Fibroblast of lung (primary cell): ENCODE data around the gene RAB44. TPM values are rescaled to one million over a fixed set of nuclear protein-coding genes. Genes with fewer than 3 reads are reported as not detected.

Experiments used
- DNase-seq, 2 donors: peaks; one replicate each; pipeline versions ENCODE4 v3.0.0 to v3.0.0-alpha.2; 2010; ENCODE audit warnings: low read depth in 2 of 2
- H2AFZ ChIP-seq: 2 replicates; pipeline ENCODE4 v1.5.1; 2012; ENCODE audit warnings: low read length, control low read depth, inconsistent platforms
- H3K27ac ChIP-seq: 2 replicates; pipeline ENCODE4 v1.5.1; 2011; ENCODE audit warnings: low read length, control low read depth; ENCODE audit not compliant: insufficient read depth
- H3K27me3 ChIP-seq: 2 replicates; pipeline ENCODE4 v1.5.1; 2011; ENCODE audit warnings: mild to moderate bottlenecking, low read length; ENCODE audit not compliant: control insufficient read depth, insufficient read depth
- H3K36me3 ChIP-seq: 2 replicates; pipeline ENCODE4 v1.5.1; 2011; ENCODE audit warnings: low read length; ENCODE audit not compliant: control insufficient read depth, insufficient read depth
- H3K4me1 ChIP-seq: 2 replicates; pipeline ENCODE4 v1.5.1; 2011; ENCODE audit warnings: low read length; ENCODE audit not compliant: control insufficient read depth, insufficient read depth; ENCODE audit errors: extremely low read depth
- H3K4me2 ChIP-seq: 2 replicates; pipeline ENCODE4 v1.5.1; 2011; ENCODE audit warnings: low read length, control low read depth; ENCODE audit not compliant: insufficient read depth; ENCODE audit errors: extremely low read depth
- H3K4me3 ChIP-seq, 4 experiments: fragments of 200-600 bp in 1 of 4; sonication (generic) in 1 of 4; replicated peaks in 1 of 4; 2 replicates each; pipeline ENCODE4 v1.5.1; 2011 to 2016; ENCODE audit warnings: low read length in 4 of 4, low read depth in 3 of 4, mild to moderate bottlenecking in 3 of 4, control low read depth in 2 of 4, inconsistent platforms in 1 of 4, mixed read lengths in 1 of 4; ENCODE audit not compliant: insufficient read depth in 1 of 4; ENCODE audit errors: control extremely low read depth in 1 of 4
- H3K79me2 ChIP-seq: 2 replicates; pipeline ENCODE4 v1.5.1; 2012; ENCODE audit warnings: mild to moderate bottlenecking, low read length, inconsistent platforms; ENCODE audit not compliant: control insufficient read depth, insufficient read depth
- H3K9ac ChIP-seq: 2 replicates; pipeline ENCODE4 v1.5.1; 2011; ENCODE audit warnings: mild to moderate bottlenecking, low read length, control low read depth; ENCODE audit not compliant: insufficient read depth
- H3K9me3 ChIP-seq: 2 replicates; pipeline ENCODE4 v1.5.1; 2012; ENCODE audit warnings: low read depth, low read length; ENCODE audit not compliant: control insufficient read depth, insufficient read depth
- H4K20me1 ChIP-seq: 2 replicates; pipeline ENCODE4 v1.5.1; 2011; ENCODE audit warnings: low read length; ENCODE audit not compliant: control insufficient read depth, insufficient read depth; ENCODE audit errors: extremely low read depth
- CTCF ChIP-seq, 2 donors: IDR thresholded peaks in 1 of 2; conservative IDR thresholded peaks in 1 of 2; 1 replicate in 1 of 2; 2 replicates in 1 of 2; pipeline ENCODE4 v1.5.1; 2011 to 2012; ENCODE audit warnings: low read length in 2 of 2, control low read depth in 1 of 2, inconsistent platforms in 1 of 2, low read depth in 1 of 2, mild to moderate bottlenecking in 1 of 2
- EZH2 ChIP-seq: IDR thresholded peaks from 2 replicates; pipeline ENCODE4 v1.5.1; 2012; ENCODE audit warnings: low read length, control low read depth, mild to moderate bottlenecking; ENCODE audit errors: missing control alignments
- polyA plus RNA-seq, 2 donors: library from polyadenylated mRNA; depleted of rRNA in 1 of 2; stranded (reverse) in 1 of 2; unstranded in 1 of 2; fragments of >200 nt; gene quantifications; 2 replicates each; pipeline ENCODE4 v1.2.1, GENCODE V29; 2011 to 2012; ENCODE audit warnings: missing spikeins in 1 of 2
- total RNA-seq: library from RNA; depleted of rRNA; stranded (reverse); fragments of >200 nt; gene quantifications from 2 replicates; pipeline ENCODE4 v1.2.1, GENCODE V29; 2014

RAB44 gene
- total and polyA plus RNA-seq, 2 donors (not counting 1 experiment from before 2014, with no cell fraction given): under 0.01 TPM; not detected in 1

GRCh38 chr6:36662380-36662779 is 35.2 kb upstream of the RAB44 start:
- no peaks in the 10 kb centered on the region for H3K9me3 ChIP-seq
- no peaks in the 10 kb centered on the region for H3K27me3 ChIP-seq
- H3K27ac ChIP-seq: no peak overlapping the region
- no peaks in the 10 kb centered on the region for H3K36me3 ChIP-seq
- no peak for DNase-seq
- H2AFZ ChIP-seq: no peak overlapping the region
- no peaks in the 10 kb centered on the region for H4K20me1 ChIP-seq
- TF ChIP-seq CTCF (conservative IDR thresholded peaks at IDR 0.05 in 1 of 2, IDR thresholded peaks at IDR 0.05 in 1 of 2; ENCODE audit: low read depth in 1 of 2, low read length in 2 of 2): no peak
- TF ChIP-seq EZH2: no peak
- H3K79me2 ChIP-seq: no peaks in the 10 kb centered on the region
- no peak overlapping the region for H3K4me3 ChIP-seq
- no peak overlapping the region for H3K9ac ChIP-seq
- peaks cover 14% of the 10 kb centered on the region for H3K4me1 ChIP-seq
- H3K4me2 ChIP-seq: no peak overlapping the region

- peaks cover 14% of the 10 kb centered on the region for H3K4me1 ChIP-seq
- H3K36me3 ChIP-seq: no peaks in the 10 kb centered on the region
- no peaks in the 10 kb centered on the region for H3K27me3 ChIP-seq
- no peaks in the 10 kb centered on the region for H4K20me1 ChIP-seq
- H2AFZ ChIP-seq: no peak overlapping the region
- H3K9ac ChIP-seq: no peak overlapping the region
- no peak overlapping the region for H3K27ac ChIP-seq
- no peaks in the 10 kb centered on the region for H3K9me3 ChIP-seq
- H3K79me2 ChIP-seq: no peaks in the 10 kb centered on the region
- H3K4me3 ChIP-seq: no peak overlapping the region
- TF ChIP-seq EZH2: peak; percentile 34
- TF ChIP-seq CTCF (conservative IDR thresholded peaks at IDR 0.05 in 1 of 2, IDR thresholded peaks at IDR 0.05 in 1 of 2; ENCODE audit: low read depth in 1 of 2, low read length in 2 of 2): no peak
- no peak overlapping the region for H3K4me2 ChIP-seq
- no peak for DNase-seq
Observed at GRCh38 chr6:36662827-36663256, 34.8 kb upstream of the RAB44 start.

GRCh38 chr6:36663504-36664446 is 33.9 kb upstream of the RAB44 start:
- peaks cover 9% of the 10 kb centered on the region for H3K4me1 ChIP-seq
- no peak overlapping the region for H3K27ac ChIP-seq
- TF ChIP-seq CTCF (conservative IDR thresholded peaks at IDR 0.05 in 1 of 2, IDR thresholded peaks at IDR 0.05 in 1 of 2; ENCODE audit: low read depth in 1 of 2, low read length in 2 of 2): no peak
- TF ChIP-seq EZH2: no peak
- H3K9ac ChIP-seq: no peak overlapping the region
- no peaks in the 10 kb centered on the region for H4K20me1 ChIP-seq
- H3K36me3 ChIP-seq: no peaks in the 10 kb centered on the region
- H3K27me3 ChIP-seq: no peaks in the 10 kb centered on the region
- H3K4me3 ChIP-seq: no peak overlapping the region
- no peak overlapping the region for H3K4me2 ChIP-seq
- no peaks in the 10 kb centered on the region for H3K79me2 ChIP-seq
- no peak for DNase-seq
- H2AFZ ChIP-seq: no peak overlapping the region
- H3K9me3 ChIP-seq: no peaks in the 10 kb centered on the region
